BE2C (cell line): Measurements from ENCODE around the gene S100A13.

Experiments used
- DNase-seq: peaks from one replicate; pipeline ENCODE4 v3.0.0-alpha.2; 2020
- H3K27me3 ChIP-seq: fragments of 250-450 bp; sonication (Bioruptor Pico); 2 replicates; pipeline ENCODE4 v1.5.1; 2020; ENCODE audit warnings: mild to moderate bottlenecking
- H3K36me3 ChIP-seq: fragments of 250-450 bp; sonication (Bioruptor Pico); 2 replicates; pipeline ENCODE4 v1.5.1; 2020; ENCODE audit warnings: mild to moderate bottlenecking
- H3K4me1 ChIP-seq: fragments of 250-450 bp; sonication (Bioruptor Pico); 2 replicates; pipeline ENCODE4 v1.5.1; 2020
- H3K4me3 ChIP-seq: 2 replicates; pipeline ENCODE4 v1.5.1; 2011; ENCODE audit warnings: low read depth, low read length
- H3K9me3 ChIP-seq: fragments of 250-450 bp; sonication (Bioruptor Pico); 2 replicates; pipeline ENCODE4 v1.5.1; 2020
- TF ChIP-seq, protein P1 (sequence below): IDR thresholded peaks from 2 replicates; pipeline ENCODE4 v1.5.1; 2012; ENCODE audit warnings: mild to moderate bottlenecking, low read depth, low read length

Gene S100A13

DNA sequence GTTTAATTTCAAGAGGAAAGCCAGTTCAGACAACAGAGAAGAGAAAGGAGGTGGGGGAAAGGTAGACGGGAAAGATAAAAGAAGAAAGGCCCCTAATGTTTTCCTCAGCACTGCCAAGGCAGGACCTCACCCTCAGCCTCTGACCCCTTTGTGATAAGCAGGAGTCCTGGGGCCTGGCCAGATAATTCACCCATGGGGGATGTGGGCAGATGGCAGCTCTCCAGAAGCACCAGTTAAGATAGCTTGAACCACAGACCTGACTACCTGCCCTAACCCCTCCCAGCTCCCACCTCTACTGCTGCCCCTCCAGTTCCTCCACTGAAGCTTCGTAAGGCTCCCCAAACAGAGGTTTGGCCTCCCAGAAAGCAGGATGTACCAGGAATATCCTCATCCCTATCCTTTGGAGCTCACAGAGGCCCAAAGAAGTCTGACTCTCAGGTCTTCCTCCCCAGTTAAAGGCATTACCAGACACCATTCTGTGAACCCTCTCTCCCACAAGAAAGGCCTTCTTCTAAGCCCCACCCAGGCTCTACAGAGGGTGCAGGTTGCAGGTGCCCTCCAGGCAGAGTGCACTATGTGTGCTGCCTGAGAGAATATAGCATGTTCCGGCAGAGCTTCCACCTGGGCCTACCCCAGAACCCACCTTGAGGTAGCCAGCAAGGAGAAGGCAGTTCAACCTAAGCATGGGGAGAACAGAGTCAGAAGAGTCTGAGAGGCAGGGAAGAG is 22.0 kb upstream of the S100A13 start:
- H3K4me1 ChIP-seq, result peaks cover 4% of the 10 kb centered on the region; the same call in 1 of the 2 replicates
- H3K4me3 ChIP-seq, result no peak overlapping the region
- DNase-seq, result no peak
- H3K36me3 ChIP-seq, result peaks cover 27% of the 10 kb centered on the region
- H3K27me3 ChIP-seq, result no peaks in the 10 kb centered on the region
- no peaks in the 10 kb centered on the region for H3K9me3 ChIP-seq
- TF ChIP-seq, protein P1, sequence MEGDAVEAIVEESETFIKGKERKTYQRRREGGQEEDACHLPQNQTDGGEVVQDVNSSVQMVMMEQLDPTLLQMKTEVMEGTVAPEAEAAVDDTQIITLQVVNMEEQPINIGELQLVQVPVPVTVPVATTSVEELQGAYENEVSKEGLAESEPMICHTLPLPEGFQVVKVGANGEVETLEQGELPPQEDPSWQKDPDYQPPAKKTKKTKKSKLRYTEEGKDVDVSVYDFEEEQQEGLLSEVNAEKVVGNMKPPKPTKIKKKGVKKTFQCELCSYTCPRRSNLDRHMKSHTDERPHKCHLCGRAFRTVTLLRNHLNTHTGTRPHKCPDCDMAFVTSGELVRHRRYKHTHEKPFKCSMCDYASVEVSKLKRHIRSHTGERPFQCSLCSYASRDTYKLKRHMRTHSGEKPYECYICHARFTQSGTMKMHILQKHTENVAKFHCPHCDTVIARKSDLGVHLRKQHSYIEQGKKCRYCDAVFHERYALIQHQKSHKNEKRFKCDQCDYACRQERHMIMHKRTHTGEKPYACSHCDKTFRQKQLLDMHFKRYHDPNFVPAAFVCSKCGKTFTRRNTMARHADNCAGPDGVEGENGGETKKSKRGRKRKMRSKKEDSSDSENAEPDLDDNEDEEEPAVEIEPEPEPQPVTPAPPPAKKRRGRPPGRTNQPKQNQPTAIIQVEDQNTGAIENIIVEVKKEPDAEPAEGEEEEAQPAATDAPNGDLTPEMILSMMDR, result no peak

DNA sequence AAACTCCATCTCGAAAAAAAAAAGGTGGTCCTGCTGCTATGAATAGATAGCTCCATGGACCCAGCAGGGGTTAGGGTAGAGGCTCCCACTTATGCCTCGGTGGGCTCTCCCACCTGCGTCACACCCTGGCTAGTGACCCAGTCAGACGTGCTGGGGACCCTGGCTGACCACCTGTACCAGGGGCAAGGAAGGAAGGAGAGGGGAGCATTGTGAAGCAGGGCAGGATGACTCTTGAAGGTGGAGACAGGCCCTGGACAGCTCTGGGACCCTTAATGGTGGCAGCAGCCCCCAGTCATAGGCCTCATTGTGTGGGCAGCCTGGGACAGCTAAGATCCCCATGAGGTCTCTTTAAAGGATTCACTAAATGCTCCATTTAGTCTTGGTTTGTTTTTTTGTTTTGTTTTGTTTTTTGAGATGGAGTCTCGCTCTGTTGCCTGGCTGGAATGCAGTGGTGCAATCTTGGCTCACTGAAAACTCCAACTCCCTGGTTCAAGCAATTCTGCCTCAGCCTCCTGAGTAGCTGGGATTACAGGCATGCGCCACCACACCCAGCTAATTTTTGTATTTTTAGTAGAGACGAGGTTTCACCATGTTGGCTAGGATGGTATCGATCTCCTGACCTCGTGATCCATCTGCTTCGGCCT is 20.8 kb upstream of the S100A13 start:
- H3K4me3 ChIP-seq, result no peak overlapping the region
- H3K27me3 ChIP-seq, result no peaks in the 10 kb centered on the region
- no peaks in the 10 kb centered on the region for H3K9me3 ChIP-seq
- no peak for DNase-seq
- TF ChIP-seq, protein P1, result no peak
- H3K4me1 ChIP-seq, result peaks cover 4% of the 10 kb centered on the region; the same call in 1 of the 2 replicates
- peaks cover 39% of the 10 kb centered on the region for H3K36me3 ChIP-seq

DNA sequence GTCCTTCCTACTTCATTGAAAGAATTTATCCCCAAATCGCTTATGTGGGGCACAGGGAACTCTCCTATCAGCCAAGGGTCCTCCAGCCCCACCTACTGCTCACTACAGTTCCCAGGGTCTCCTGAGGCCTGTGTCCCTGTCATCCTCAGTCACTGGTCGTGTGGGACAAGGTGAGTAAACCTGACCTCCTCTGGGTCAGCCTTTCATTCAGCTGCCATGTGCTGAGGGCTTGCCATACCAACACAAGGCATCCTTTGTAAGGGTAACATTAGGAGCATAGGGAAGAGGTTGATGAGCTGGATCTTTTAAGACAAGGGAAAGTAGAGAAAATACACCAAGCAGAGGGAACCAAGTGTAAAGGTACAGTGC is 20.0 kb upstream of the S100A13 start:
- DNase-seq, result no peak
- TF ChIP-seq, protein P1, result no peak; the same call in 1 of the 2 replicates
- peaks cover 47% of the 10 kb centered on the region for H3K36me3 ChIP-seq

DNA sequence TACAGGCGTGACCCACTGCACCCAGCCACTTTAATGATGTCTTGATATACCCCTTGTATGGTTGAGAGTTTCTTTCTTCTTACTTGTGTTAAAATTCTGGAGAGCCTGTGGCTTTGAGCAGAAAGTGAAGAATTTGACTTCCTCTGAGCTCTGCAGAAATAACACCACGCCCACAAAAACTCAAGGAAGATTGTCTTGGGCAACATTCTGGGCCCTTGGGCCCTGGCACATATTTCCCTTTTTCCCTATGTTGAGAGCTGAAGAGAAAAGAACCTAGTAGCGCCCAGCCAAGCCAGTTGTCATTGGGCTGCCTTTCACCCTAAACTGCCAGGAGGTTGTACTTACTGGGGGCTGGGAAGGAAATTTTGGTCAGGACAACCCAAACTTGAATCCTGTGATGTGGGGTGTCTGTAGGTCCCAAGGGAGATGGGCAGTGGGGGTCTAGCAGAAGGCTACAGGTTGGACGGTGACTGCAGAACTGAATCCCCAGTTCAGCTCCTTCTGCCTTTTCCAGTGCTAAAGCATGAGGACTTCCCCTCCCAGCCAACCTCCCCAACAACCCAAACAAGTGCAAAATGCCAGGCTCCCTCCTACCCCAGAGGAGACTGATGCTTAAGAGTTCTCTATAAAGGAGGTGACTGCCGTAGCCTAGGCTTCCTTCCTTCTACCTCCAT is 19.5 kb upstream of the S100A13 start:
- no peak for DNase-seq
- TF ChIP-seq, protein P1, result no peak
- Histone ChIP-seq H3K4me3 (no peak overlapping the region), H3K27me3 (no peaks in the 10 kb centered on the region), H3K4me1 (peaks cover 4% of the 10 kb centered on the region; the same call in 1 of the 2 replicates), H3K36me3 (peaks cover 52% of the 10 kb centered on the region), H3K9me3 (no peaks in the 10 kb centered on the region)

More for the DNA sequence above, 20.0 kb upstream of the S100A13 start:
- Histone ChIP-seq H3K4me1 (peaks cover 4% of the 10 kb centered on the region; the same call in 1 of the 2 replicates), H3K4me3 (no peak overlapping the region), H3K27me3 (no peaks in the 10 kb centered on the region), H3K9me3 (no peaks in the 10 kb centered on the region)

DNA sequence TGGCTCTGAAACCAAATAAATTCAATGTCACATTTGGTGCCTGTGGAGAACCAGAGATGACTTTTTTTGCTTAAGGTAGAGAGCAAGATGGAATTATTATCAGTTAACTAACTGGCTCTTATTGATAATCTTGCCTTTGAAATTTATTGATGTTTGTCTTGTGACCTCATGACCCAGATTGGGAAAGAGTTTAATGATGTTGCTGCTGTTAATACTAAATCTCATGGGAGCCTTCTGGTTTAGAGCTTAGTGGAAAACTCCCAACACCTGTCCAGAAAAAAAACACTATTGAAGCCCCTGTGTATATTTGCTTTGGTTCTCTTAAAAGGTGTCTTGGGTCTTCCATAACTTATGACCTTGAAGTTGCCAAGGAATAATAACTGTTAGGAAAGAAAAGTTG is 16.5 kb upstream of the S100A13 start:
- H3K9me3 ChIP-seq, result no peaks in the 10 kb centered on the region

More for the DNA sequence above, 16.5 kb upstream of the S100A13 start:
- DNase-seq, result no peak
- Histone ChIP-seq H3K4me1 (no peaks in the 10 kb centered on the region; the same call in 1 of the 2 replicates), H3K27me3 (no peaks in the 10 kb centered on the region), H3K4me3 (no peak overlapping the region), H3K36me3 (peaks cover 82% of the 10 kb centered on the region)
- TF ChIP-seq, protein P1, result no peak
